Measurements from ENCODE around the gene HOXA4.

- TF ChIP-seq CTCF (conservative IDR thresholded peaks at IDR 0.05) (no peak), ZFX (IDR thresholded peaks at IDR 0.05) (no peak)
These were observed 8.4 kb upstream of the HOXA4 start for GRCh38 chr7:27138985-27139333.
